Upper lobe of right lung (tissue), 1 donor: ENCODE measurements around the gene P2RX5. TPM values are rescaled to one million over a fixed set of nuclear protein-coding genes. Genes with fewer than 3 reads are reported as not detected.

Source experiments
- ATAC-seq: fragments of 200-7000 bp; cut with Tn5 transposase; one replicate; pipeline ENCODE4 v1.9.1; 2020; ENCODE audit warnings: mild to moderate bottlenecking, moderate library complexity
- DNase-seq: peaks from one replicate; pipeline ENCODE4 v3.0.0-alpha.2; 2020
- H3K27ac ChIP-seq: fragments of 200-600 bp; one replicate; pipeline ENCODE4 v1.8.0; 2022
- H3K27me3 ChIP-seq: fragments of 200-600 bp; one replicate; pipeline ENCODE4 v1.8.0; 2022; ENCODE audit warnings: mild to moderate bottlenecking
- H3K36me3 ChIP-seq: fragments of 200-600 bp; one replicate; pipeline ENCODE4 v1.8.0; 2022
- H3K4me1 ChIP-seq: fragments of 200-600 bp; one replicate; pipeline ENCODE4 v1.8.0; 2022
- H3K4me3 ChIP-seq: fragments of 200-600 bp; one replicate; pipeline ENCODE4 v1.8.0; 2022; ENCODE audit warnings: mild to moderate bottlenecking
- H3K9me3 ChIP-seq: fragments of 200-600 bp; one replicate; pipeline ENCODE4 v1.8.0; 2022
- intact Hi-C: fragments of 100-400 bp; cut with DNase I; formaldehyde crosslinking; loops from one replicate; pipeline ENCODE4 v1.11.0; 2022
- total RNA-seq: library from RNA; stranded (reverse); fragmentation: NEBNext Ultra II Directional; extraction: Animal tissue kit (Norgen Biotek cat#: 25700); gene quantifications from one replicate; pipeline ENCODE4 v1.2.1, GENCODE V29; 2021
- TF ChIP-seq, protein P1 (sequence below): fragments of 200-600 bp; IDR thresholded peaks from one replicate; pipeline ENCODE4 v1.8.0; 2022; ENCODE audit warnings: antibody characterized with exemption
- donor health status: DM: no; HTN: yes; CAD: no; lungs with severe emphysema.

The P2RX5 gene
- total RNA-seq, 1 donor from 2014 or later: 1.6 TPM

DNA sequence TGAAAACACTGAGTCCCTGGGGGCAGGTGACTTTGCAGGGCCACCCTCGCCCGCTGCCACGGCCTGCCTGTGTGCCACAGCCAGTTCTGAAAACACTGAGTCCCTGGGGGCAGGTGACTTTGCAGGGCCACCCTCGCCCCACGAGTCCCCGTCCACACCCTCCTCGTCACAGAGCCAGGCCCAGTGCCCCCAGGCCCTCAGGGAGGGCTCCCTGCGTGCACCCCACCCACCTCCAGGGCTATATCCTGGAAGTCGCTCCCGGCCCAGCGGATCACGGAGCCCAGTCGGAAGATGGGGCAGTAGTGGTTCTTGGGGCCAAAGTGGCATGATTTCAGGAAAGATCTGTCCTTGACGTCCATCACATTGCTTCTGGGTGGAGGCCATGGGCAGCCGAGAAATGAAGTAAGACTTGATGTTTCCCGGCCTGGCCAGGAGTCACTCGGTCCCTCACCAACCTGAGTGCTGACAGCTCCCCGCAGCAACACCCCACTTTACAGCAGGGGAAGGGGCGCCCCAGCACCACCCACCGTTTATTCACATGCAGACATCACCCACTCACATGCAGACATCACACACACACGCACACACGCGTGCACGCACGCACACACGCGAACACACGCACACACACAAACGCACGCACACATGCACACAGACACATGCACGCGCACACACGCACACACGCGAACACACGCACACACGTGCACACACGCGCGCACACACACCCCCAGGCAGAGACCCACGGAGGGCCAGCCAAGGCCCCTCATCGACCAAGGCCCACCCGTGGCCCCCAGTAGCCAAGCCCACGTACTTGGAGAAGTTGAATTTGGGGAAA is 6.5 kb downstream of the P2RX5 start:
- H3K4me3 ChIP-seq: no peak overlapping the region
- ATAC-seq (peak; percentile 27), DNase-seq (no peak)
- H3K36me3 ChIP-seq: no peaks in the 10 kb centered on the region
- intact Hi-C loops: no loop called here
- H3K9me3 ChIP-seq: no peaks in the 10 kb centered on the region
- H3K27me3 ChIP-seq: peaks cover 42% of the 10 kb centered on the region
- no peaks in the 10 kb centered on the region for H3K4me1 ChIP-seq
- TF ChIP-seq, protein P1, sequence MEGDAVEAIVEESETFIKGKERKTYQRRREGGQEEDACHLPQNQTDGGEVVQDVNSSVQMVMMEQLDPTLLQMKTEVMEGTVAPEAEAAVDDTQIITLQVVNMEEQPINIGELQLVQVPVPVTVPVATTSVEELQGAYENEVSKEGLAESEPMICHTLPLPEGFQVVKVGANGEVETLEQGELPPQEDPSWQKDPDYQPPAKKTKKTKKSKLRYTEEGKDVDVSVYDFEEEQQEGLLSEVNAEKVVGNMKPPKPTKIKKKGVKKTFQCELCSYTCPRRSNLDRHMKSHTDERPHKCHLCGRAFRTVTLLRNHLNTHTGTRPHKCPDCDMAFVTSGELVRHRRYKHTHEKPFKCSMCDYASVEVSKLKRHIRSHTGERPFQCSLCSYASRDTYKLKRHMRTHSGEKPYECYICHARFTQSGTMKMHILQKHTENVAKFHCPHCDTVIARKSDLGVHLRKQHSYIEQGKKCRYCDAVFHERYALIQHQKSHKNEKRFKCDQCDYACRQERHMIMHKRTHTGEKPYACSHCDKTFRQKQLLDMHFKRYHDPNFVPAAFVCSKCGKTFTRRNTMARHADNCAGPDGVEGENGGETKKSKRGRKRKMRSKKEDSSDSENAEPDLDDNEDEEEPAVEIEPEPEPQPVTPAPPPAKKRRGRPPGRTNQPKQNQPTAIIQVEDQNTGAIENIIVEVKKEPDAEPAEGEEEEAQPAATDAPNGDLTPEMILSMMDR: no peak
- no peak overlapping the region for H3K27ac ChIP-seq

DNA sequence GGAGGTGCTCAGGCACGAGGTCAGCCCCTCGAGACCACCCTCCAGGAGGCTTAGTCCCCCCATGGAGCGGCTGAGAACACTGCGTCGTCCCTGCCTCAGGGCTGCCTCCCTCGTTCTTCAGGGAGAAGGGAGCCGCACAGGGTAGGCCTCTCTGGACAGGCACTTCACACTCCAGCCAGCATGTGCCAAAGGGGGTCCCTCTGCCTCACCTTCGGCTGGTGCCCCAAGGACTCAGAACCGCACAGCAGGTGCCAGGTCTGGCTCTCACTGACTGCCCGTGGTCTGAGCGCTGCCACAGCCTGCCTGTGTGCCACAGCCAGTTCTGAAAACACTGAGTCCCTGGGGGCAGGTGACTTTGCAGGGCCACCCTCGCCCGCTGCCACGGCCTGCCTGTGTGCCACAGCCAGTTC is 7.1 kb downstream of the P2RX5 start:
- H3K27ac ChIP-seq: no peak overlapping the region
- H3K27me3 ChIP-seq: peaks cover 47% of the 10 kb centered on the region
- TF ChIP-seq, protein P1: no peak
- no peaks in the 10 kb centered on the region for H3K4me1 ChIP-seq
- DNase-seq (no peak), ATAC-seq (peak; percentile 11)
- intact Hi-C loops: no loop called here
- no peaks in the 10 kb centered on the region for H3K36me3 ChIP-seq
- no peaks in the 10 kb centered on the region for H3K9me3 ChIP-seq
- H3K4me3 ChIP-seq: no peak overlapping the region

DNA sequence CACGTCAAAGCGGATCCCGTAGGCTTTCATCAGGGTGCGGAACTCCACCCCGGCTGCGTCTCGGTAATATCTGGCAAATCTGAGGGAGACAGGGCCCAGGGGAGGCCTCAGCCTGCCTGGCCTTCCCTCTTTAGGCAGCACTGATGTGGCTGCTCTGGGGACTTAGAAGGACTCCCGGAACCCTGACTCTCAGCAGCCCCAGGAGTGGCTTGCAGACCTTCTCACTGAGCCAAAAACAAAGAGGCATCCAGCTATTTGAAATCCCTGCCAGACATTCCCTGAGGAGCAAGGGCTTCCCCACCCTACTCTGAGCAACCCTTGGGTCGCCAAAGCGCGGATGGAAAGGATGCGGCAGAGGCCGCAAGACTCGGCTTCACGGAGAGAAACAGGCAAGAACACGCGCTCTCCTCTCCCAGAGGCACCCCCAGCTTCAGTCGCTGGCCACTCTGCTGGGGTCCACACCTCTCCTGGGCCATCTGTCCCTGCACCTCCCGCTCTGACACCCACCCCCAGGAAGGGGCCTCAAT is 7.9 kb downstream of the P2RX5 start:
- no peak for DNase-seq
- ATAC-seq: no peak

DNA sequence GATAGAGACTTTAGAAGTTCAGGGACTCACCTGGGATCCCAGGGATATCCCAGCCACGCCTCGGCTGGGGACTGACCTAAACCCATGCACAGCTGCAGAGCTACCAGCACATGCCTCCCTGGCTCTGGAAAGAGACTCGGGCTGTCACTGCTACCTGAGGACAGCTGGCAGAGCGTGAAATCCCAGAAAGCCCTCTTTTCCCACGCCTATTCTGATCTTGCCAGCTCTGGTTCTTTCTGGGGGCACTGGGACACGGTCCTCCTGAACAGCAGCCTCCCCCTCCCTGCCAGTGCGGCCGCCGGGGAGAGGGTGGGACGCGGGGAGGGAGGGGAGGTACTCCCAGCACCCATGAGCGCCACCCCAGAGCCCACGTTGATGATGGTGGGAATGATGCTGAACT is 10.8 kb downstream of the P2RX5 start:
- no peak overlapping the region for H3K27ac ChIP-seq
- ATAC-seq: no peak
- DNase-seq: no peak

More for the DNA sequence above, 7.9 kb downstream of the P2RX5 start:
- Histone ChIP-seq H3K4me1 (no peaks in the 10 kb centered on the region), H3K4me3 (no peak overlapping the region), H3K9me3 (no peaks in the 10 kb centered on the region), H3K27me3 (peaks cover 42% of the 10 kb centered on the region), H3K36me3 (no peaks in the 10 kb centered on the region), H3K27ac (no peak overlapping the region)
- TF ChIP-seq, protein P1: no peak
- intact Hi-C loops: no loop called here

DNA sequence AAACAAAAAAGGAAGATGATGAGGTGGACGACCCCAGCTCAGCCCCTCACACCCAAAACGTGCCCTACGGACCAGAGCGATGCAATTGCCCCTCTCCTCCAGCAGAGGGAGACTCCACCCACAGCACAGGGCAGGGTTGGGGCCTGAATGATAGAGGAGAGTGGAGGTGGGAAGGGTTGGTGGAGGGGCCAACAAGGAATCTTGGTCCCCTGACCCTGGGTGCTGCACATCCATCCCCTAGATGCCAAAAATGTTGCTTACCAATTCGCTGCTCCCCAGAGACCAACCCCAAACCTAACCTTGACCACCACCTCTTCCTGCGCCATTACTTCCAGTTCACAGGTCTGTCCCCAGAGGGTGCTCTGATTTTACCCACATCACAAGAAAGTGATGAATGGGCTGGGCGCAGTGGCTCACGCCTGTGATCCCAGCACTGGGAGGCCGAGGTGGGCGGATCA is 12.9 kb downstream of the P2RX5 start:
- peaks cover 27% of the 10 kb centered on the region for H3K27me3 ChIP-seq
- intact Hi-C loops: no loop called here
- no peaks in the 10 kb centered on the region for H3K36me3 ChIP-seq
- ATAC-seq (peak; percentile 88), DNase-seq (no peak)
- TF ChIP-seq, protein P1: peak; percentile 89
- H3K27ac ChIP-seq: no peak overlapping the region
- H3K4me3 ChIP-seq: no peak overlapping the region
- H3K9me3 ChIP-seq: no peaks in the 10 kb centered on the region
- no peaks in the 10 kb centered on the region for H3K4me1 ChIP-seq

More for the DNA sequence above, 10.8 kb downstream of the P2RX5 start:
- TF ChIP-seq, protein P1: no peak
- intact Hi-C loops: no loop called here
- Histone ChIP-seq H3K36me3 (no peaks in the 10 kb centered on the region), H3K9me3 (no peaks in the 10 kb centered on the region), H3K4me3 (no peak overlapping the region), H3K27me3 (peaks cover 31% of the 10 kb centered on the region), H3K4me1 (no peaks in the 10 kb centered on the region)
